Adrenal gland (tissue), 5 donors: ENCODE data around the gene ADAM15.

Experiments
- CTCF ChIP-seq, 6 experiments: fragments of 450-650 bp in 4 of 6; fragments of 200-600 bp in 2 of 6; sonication (generic) in 1 of 6; IDR thresholded peaks; 1 replicate in 5 of 6; 2 replicates in 1 of 6; pipeline versions ENCODE4 v1.5.1 to v1.8.0; 2016 to 2021; ENCODE audit warnings: antibody characterized with exemption in 6 of 6, mild to moderate bottlenecking in 2 of 6, moderate library complexity in 1 of 6
- POLR2A ChIP-seq, 2 donors: fragments of 450-650 bp; IDR thresholded peaks; one replicate each; pipeline ENCODE4 v1.6.1; 2017; ENCODE audit warnings: antibody characterized with exemption in 2 of 2, mild to moderate bottlenecking in 2 of 2, moderate library complexity in 1 of 2
- donor health status: DM: no; HTN: no; CAD: no.

- TF ChIP-seq POLR2A (IDR thresholded peaks at IDR 0.05): no peak
- TF ChIP-seq CTCF (IDR thresholded peaks at IDR 0.05): no peak
Observed at GRCh38 chr1:155049651-155050559, 1.2 kb upstream of the ADAM15 start.
